Left lung (tissue), 10 donors: ENCODE measurements around the gene UAP1L1. TPM values are rescaled to one million over a fixed set of nuclear protein-coding genes. Genes with fewer than 3 reads are reported as not detected.
A peak's percentile ranks its signal among the peaks of the same experiment; 100 is the strongest.

ENCODE experiments used
- ATAC-seq: fragments of 200-7000 bp; cut with Tn5 transposase; one replicate; pipeline ENCODE4 v1.9.1; 2020; ENCODE audit warnings: moderate library complexity
- DNase-seq, 4 donors: peaks; one replicate each; pipeline ENCODE4 v3.0.0-alpha.2; 2013 to 2020
- H3K27ac ChIP-seq, 2 donors: fragments of 200-600 bp; sonication (generic) in 1 of 2; one replicate each; pipeline versions ENCODE4 v1.5.0 to v1.8.0; 2020 to 2021
- H3K27me3 ChIP-seq, 2 donors: fragments of 200-600 bp; sonication (generic) in 1 of 2; one replicate each; pipeline versions ENCODE4 v1.5.0 to v1.8.0; 2020 to 2021
- H3K36me3 ChIP-seq, 2 donors: fragments of 200-600 bp; sonication (generic) in 1 of 2; one replicate each; pipeline versions ENCODE4 v1.5.0 to v1.8.0; 2020 to 2021
- H3K4me1 ChIP-seq, 2 donors: fragments of 200-600 bp; one replicate each; pipeline ENCODE4 v1.8.0; 2021
- H3K4me3 ChIP-seq, 2 donors: fragments of 200-600 bp; sonication (generic) in 1 of 2; one replicate each; pipeline versions ENCODE4 v1.5.0 to v1.8.0; 2020 to 2021; ENCODE audit warnings: mild to moderate bottlenecking in 1 of 2
- H3K9me3 ChIP-seq, 2 donors: fragments of 200-600 bp; sonication (generic) in 1 of 2; one replicate each; pipeline versions ENCODE4 v1.5.0 to v1.8.0; 2020 to 2021
- CTCF ChIP-seq, 2 donors: fragments of 200-600 bp; sonication (generic) in 1 of 2; IDR thresholded peaks; one replicate each; pipeline versions ENCODE4 v1.5.0 to v1.8.0; 2021; ENCODE audit warnings: antibody characterized with exemption in 2 of 2
- intact Hi-C, 2 donors: fragments of 100-400 bp; cut with DNase I; formaldehyde crosslinking; loops; one replicate each; pipeline versions ENCODE4 v1.11.2 to v1.14.2; 2022
- polyA plus RNA-seq, 6 donors: library from polyadenylated mRNA; unstranded; fragments of 120-200 nt; gene quantifications; one replicate each; pipeline ENCODE4 v1.2.1, GENCODE V29; 2013; ENCODE audit not compliant: insufficient read length in 6 of 6
- total RNA-seq, 2 donors: library from RNA; stranded (reverse); fragmentation: NEBNext Ultra II Directional; extraction: Animal tissue kit (Norgen Biotek cat#: 25700); gene quantifications; one replicate each; pipeline ENCODE4 v1.2.1, GENCODE V29; 2021
- donor health status: DM: no; HTN: yes; CAD: no.
- donor health status: DM: no; HTN: no; CAD: no.

The UAP1L1 gene
- total and polyA plus RNA-seq, 8 donors, result 4.6 to 43.1 (median 6.8) TPM

GRCh38 chr9:137042751-137043727, 34.3 kb upstream of the UAP1L1 start:
- H3K27ac ChIP-seq, result peak overlapping the region; percentile 59 to 62
- no peak for ATAC-seq
- H3K36me3 ChIP-seq, result peaks cover 0 to 28% of the 10 kb centered on the region in 2 donors
- intact Hi-C loops, result no loop called here
- no peaks in the 10 kb centered on the region for H3K9me3 ChIP-seq
- peaks cover 19 to 45% of the 10 kb centered on the region in 2 donors for H3K4me1 ChIP-seq
- no peak for TF ChIP-seq CTCF (IDR thresholded peaks at IDR 0.05)
- DNase-seq, result no peak
- H3K4me3 ChIP-seq, result peak overlapping the region in 1 of 2 donors; percentile 53
- peaks cover 11 to 54% of the 10 kb centered on the region in 2 donors for H3K27me3 ChIP-seq

- DNase-seq, result no peak
- Histone ChIP-seq H3K4me1 (peaks cover 19 to 50% of the 10 kb centered on the region in 2 donors), H3K9me3 (no peaks in the 10 kb centered on the region), H3K4me3 (peak overlapping the region in 1 of 2 donors; percentile 53), H3K36me3 (peaks cover 0 to 18% of the 10 kb centered on the region in 2 donors), H3K27me3 (peaks cover 19 to 64% of the 10 kb centered on the region in 2 donors), H3K27ac (peak overlapping the region; percentile 59 to 62)
- intact Hi-C loops, result no loop called here
- TF ChIP-seq CTCF (IDR thresholded peaks at IDR 0.05), result no peak
- ATAC-seq, result no peak
These were observed 33.3 kb upstream of the UAP1L1 start for GRCh38 chr9:137044037-137044436.

- Histone ChIP-seq H3K36me3 (peaks cover 0 to 12% of the 10 kb centered on the region in 2 donors), H3K4me3 (peak overlapping the region; percentile 36 to 53), H3K27ac (peak overlapping the region; percentile 59 to 62), H3K27me3 (peaks cover 25 to 70% of the 10 kb centered on the region in 2 donors), H3K4me1 (peaks cover 19 to 50% of the 10 kb centered on the region in 2 donors), H3K9me3 (no peaks in the 10 kb centered on the region)
- DNase-seq (no peak), ATAC-seq (peak; percentile 29)
- no peak for TF ChIP-seq CTCF (IDR thresholded peaks at IDR 0.05)
- intact Hi-C loops, result no loop called here
These were observed 32.7 kb upstream of the UAP1L1 start for GRCh38 chr9:137044502-137045177.

GRCh38 chr9:137045294-137046087, 31.8 kb upstream of the UAP1L1 start:
- intact Hi-C loops, result no loop called here
- Histone ChIP-seq H3K4me1 (peaks cover 19 to 47% of the 10 kb centered on the region in 2 donors), H3K27me3 (peaks cover 27 to 78% of the 10 kb centered on the region in 2 donors), H3K4me3 (peak overlapping the region; percentile 40 to 53), H3K36me3 (peaks cover 0 to 5% of the 10 kb centered on the region in 2 donors), H3K27ac (peak overlapping the region; percentile 39 to 65), H3K9me3 (no peaks in the 10 kb centered on the region)
- ATAC-seq, result peak; percentile 5
- no peak for DNase-seq
- TF ChIP-seq CTCF (IDR thresholded peaks at IDR 0.05), result no peak
